ENCODE results near the gene PABPC1L.

DNA sequence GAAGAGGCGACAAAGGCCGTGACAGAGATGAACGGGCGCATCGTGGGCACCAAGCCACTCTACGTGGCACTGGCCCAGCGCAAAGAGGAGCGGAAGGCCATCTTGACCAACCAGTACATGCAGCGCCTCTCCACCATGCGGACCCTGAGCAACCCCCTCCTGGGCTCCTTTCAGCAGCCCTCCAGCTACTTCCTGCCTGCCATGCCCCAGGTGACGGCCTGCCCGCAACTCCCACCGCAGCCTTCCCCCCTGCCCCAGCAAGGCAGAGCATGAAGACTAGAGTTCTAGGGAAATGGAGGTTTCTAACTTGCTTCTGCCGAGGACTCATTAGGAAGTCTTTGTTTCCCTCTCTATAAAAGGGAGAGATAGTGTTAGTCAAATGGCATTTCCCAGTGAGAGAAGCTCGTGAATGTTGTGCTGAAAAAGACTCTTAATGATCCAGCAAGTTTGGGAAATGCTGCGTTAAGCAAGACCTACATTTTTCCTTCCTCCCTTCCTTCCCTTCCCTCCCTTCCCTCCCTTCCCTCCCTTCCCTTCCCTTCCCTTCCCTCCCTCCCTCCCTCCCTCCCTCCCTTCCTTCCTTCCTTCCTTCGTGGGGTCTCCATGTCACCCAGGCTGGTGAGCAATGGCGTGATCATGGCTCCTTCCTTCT is 20.8 kb downstream of the PABPC1L start:
- no peak for TF ChIP-seq SMC3 (IDR thresholded peaks at IDR 0.05)
- TF ChIP-seq, protein P1, sequence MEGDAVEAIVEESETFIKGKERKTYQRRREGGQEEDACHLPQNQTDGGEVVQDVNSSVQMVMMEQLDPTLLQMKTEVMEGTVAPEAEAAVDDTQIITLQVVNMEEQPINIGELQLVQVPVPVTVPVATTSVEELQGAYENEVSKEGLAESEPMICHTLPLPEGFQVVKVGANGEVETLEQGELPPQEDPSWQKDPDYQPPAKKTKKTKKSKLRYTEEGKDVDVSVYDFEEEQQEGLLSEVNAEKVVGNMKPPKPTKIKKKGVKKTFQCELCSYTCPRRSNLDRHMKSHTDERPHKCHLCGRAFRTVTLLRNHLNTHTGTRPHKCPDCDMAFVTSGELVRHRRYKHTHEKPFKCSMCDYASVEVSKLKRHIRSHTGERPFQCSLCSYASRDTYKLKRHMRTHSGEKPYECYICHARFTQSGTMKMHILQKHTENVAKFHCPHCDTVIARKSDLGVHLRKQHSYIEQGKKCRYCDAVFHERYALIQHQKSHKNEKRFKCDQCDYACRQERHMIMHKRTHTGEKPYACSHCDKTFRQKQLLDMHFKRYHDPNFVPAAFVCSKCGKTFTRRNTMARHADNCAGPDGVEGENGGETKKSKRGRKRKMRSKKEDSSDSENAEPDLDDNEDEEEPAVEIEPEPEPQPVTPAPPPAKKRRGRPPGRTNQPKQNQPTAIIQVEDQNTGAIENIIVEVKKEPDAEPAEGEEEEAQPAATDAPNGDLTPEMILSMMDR (IDR thresholded peaks at IDR 0.05) = no peak
- no peak for TF ChIP-seq CBX8 (IDR thresholded peaks at IDR 0.05)
- no peak for TF ChIP-seq MAFK (IDR thresholded peaks at IDR 0.05; ENCODE audit: partially characterized antibody)
- TF ChIP-seq, protein P2, sequence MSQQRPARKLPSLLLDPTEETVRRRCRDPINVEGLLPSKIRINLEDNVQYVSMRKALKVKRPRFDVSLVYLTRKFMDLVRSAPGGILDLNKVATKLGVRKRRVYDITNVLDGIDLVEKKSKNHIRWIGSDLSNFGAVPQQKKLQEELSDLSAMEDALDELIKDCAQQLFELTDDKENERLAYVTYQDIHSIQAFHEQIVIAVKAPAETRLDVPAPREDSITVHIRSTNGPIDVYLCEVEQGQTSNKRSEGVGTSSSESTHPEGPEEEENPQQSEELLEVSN (IDR thresholded peaks at IDR 0.05; ENCODE audit: borderline replicate concordance, low read depth) = no peak
- TF ChIP-seq POLR2A (IDR thresholded peaks at IDR 0.05; ENCODE audit: low read length) = no peak
- TF ChIP-seq NPAS2 (CRISPR knock-in tag; IDR thresholded peaks at IDR 0.05; ENCODE audit: borderline replicate concordance) = no peak
- TF ChIP-seq, protein P3, sequence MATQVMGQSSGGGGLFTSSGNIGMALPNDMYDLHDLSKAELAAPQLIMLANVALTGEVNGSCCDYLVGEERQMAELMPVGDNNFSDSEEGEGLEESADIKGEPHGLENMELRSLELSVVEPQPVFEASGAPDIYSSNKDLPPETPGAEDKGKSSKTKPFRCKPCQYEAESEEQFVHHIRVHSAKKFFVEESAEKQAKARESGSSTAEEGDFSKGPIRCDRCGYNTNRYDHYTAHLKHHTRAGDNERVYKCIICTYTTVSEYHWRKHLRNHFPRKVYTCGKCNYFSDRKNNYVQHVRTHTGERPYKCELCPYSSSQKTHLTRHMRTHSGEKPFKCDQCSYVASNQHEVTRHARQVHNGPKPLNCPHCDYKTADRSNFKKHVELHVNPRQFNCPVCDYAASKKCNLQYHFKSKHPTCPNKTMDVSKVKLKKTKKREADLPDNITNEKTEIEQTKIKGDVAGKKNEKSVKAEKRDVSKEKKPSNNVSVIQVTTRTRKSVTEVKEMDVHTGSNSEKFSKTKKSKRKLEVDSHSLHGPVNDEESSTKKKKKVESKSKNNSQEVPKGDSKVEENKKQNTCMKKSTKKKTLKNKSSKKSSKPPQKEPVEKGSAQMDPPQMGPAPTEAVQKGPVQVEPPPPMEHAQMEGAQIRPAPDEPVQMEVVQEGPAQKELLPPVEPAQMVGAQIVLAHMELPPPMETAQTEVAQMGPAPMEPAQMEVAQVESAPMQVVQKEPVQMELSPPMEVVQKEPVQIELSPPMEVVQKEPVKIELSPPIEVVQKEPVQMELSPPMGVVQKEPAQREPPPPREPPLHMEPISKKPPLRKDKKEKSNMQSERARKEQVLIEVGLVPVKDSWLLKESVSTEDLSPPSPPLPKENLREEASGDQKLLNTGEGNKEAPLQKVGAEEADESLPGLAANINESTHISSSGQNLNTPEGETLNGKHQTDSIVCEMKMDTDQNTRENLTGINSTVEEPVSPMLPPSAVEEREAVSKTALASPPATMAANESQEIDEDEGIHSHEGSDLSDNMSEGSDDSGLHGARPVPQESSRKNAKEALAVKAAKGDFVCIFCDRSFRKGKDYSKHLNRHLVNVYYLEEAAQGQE (IDR thresholded peaks at IDR 0.05) = no peak

Measured in A549 (cell line).